SK-N-SH (cell line): Measurements from ENCODE around the gene GNG14. TPM values are rescaled to one million over a fixed set of nuclear protein-coding genes. Genes with fewer than 3 reads are reported as not detected.

ENCODE experiments used
- CTCF ChIA-PET: fragments of 300-600, 350-600 bp; formaldehyde crosslinking; extraction: SDS; loops from one replicate; lab custom pipeline; 2021; lab: Yijun Ruan, JAX
- POLR2A ChIA-PET: fragments of 350-600 bp; sonication (Branson Sonifier 250); formaldehyde crosslinking; extraction: SDS; loops from one replicate; lab custom pipeline; 2020; ENCODE audit warnings: antibody characterized with exemption, inconsistent platforms; lab: Yijun Ruan, JAX
- DNase-seq: peaks from one replicate; pipeline ENCODE4 v3.0.0; 2012
- H2AFZ ChIP-seq: fragments of 200-600 bp; sonication (generic); 2 replicates; pipeline ENCODE4 v1.8.1; 2016; ENCODE audit warnings: antibody characterized with exemption, mild to moderate bottlenecking, low read depth
- H3F3A ChIP-seq: fragments of 200-600 bp; sonication (generic); replicated peaks from 2 replicates; pipeline ENCODE3; 2016; ENCODE audit warnings: antibody characterized with exemption, mild to moderate bottlenecking; ENCODE audit not compliant: insufficient read depth
- H3K27ac ChIP-seq, 2 experiments: fragments of 200-500 bp in 1 of 2; fragments of 200-600 bp in 1 of 2; sonication (Bioruptor generic) in 1 of 2; sonication (generic), shearing (Covaris generic) in 1 of 2; 2 replicates each; pipeline versions ENCODE4 v1.5.1 to v1.6.1; 2014 to 2016; ENCODE audit warnings: low read depth in 2 of 2, inconsistent platforms in 1 of 2, low read length in 1 of 2, mild to moderate bottlenecking in 1 of 2, mixed read lengths in 1 of 2
- H3K27me3 ChIP-seq: fragments of 200-600 bp; sonication (generic), shearing (Covaris generic); 2 replicates; pipeline ENCODE4 v1.6.1; 2016; ENCODE audit warnings: mixed run types; ENCODE audit not compliant: insufficient read depth
- H3K36me3 ChIP-seq, 2 experiments: fragments of 200-500 bp in 1 of 2; fragments of 200-600 bp in 1 of 2; sonication (Bioruptor generic) in 1 of 2; sonication (generic) in 1 of 2; replicated peaks in 1 of 2; 2 replicates each; pipeline versions ENCODE3 to v1.5.1; 2014 to 2016; ENCODE audit warnings: low read length in 1 of 2, mild to moderate bottlenecking in 1 of 2; ENCODE audit not compliant: insufficient read depth in 2 of 2, control insufficient read depth in 1 of 2
- H3K4me1 ChIP-seq, 2 experiments: fragments of 200-500 bp in 1 of 2; fragments of 200-600 bp in 1 of 2; sonication (Bioruptor generic) in 1 of 2; sonication (generic), shearing (Covaris generic) in 1 of 2; 2 replicates each; pipeline versions ENCODE4 v1.5.1 to v1.6.1; 2014 to 2016; ENCODE audit warnings: low read depth in 1 of 2, low read length in 1 of 2, mixed run types in 1 of 2; ENCODE audit not compliant: insufficient read depth in 2 of 2, control insufficient read depth in 1 of 2
- H3K4me2 ChIP-seq: fragments of 200-600 bp; sonication (generic), shearing (Covaris generic); 2 replicates; pipeline ENCODE4 v1.6.1; 2017; ENCODE audit warnings: mixed run types
- H3K4me3 ChIP-seq, 2 experiments: fragments of 200-500 bp in 1 of 2; fragments of 200-600 bp in 1 of 2; sonication (Bioruptor generic) in 1 of 2; sonication (generic), shearing (Covaris generic) in 1 of 2; 2 replicates each; pipeline versions ENCODE4 v1.5.1 to v1.8.1; 2014 to 2016; ENCODE audit warnings: low read depth in 2 of 2, inconsistent platforms in 1 of 2, low read length in 1 of 2, mild to moderate bottlenecking in 1 of 2, mixed read lengths in 1 of 2, moderate library complexity in 1 of 2
- H3K79me2 ChIP-seq: fragments of 200-600 bp; sonication (generic); 2 replicates; pipeline ENCODE4 v1.8.1; 2017; ENCODE audit warnings: mild to moderate bottlenecking; ENCODE audit not compliant: insufficient read depth
- H3K9ac ChIP-seq: fragments of 200-600 bp; sonication (generic); 2 replicates; pipeline ENCODE4 v1.6.1; 2017; ENCODE audit warnings: mixed run types
- H3K9me2 ChIP-seq: fragments of 200-600 bp; sonication (generic); 2 replicates; pipeline ENCODE4 v1.6.1; 2017; ENCODE audit warnings: mixed run types
- H3K9me3 ChIP-seq: fragments of 200-600 bp; sonication (generic); 2 replicates; pipeline ENCODE4 v1.6.1; 2017; ENCODE audit warnings: mixed run types, mild to moderate bottlenecking, moderate library complexity
- H4K20me1 ChIP-seq: fragments of 200-600 bp; sonication (generic); 2 replicates; pipeline ENCODE4 v1.6.1; 2017; ENCODE audit warnings: mild to moderate bottlenecking, mixed run types; ENCODE audit not compliant: insufficient read depth
- CHD2 ChIP-seq: fragments of 150-350 bp; IDR thresholded peaks from 2 replicates; pipeline ENCODE4 v1.6.1; 2018; ENCODE audit warnings: low read length; ENCODE audit not compliant: partially characterized antibody
- ELF1 ChIP-seq: IDR thresholded peaks from 2 replicates; pipeline ENCODE4 v1.4.0; 2012
- FOSL2 ChIP-seq: IDR thresholded peaks from 2 replicates; pipeline ENCODE4 v1.4.0; 2012; ENCODE audit warnings: low read depth, mild to moderate bottlenecking, moderate library complexity, borderline replicate concordance
- FOXM1 ChIP-seq: IDR thresholded peaks from 2 replicates; pipeline ENCODE4 v1.4.0; 2012; ENCODE audit warnings: low read depth, mild to moderate bottlenecking
- JUND ChIP-seq: IDR thresholded peaks from 2 replicates; pipeline ENCODE4 v1.4.0; 2012
- MEF2A ChIP-seq: IDR thresholded peaks from 2 replicates; pipeline ENCODE4 v1.4.0; 2012; ENCODE audit warnings: low read depth, borderline replicate concordance
- NFIC ChIP-seq: IDR thresholded peaks from 2 replicates; pipeline ENCODE4 v1.4.0; 2012; ENCODE audit warnings: borderline replicate concordance
- NRF1 ChIP-seq: IDR thresholded peaks from 2 replicates; pipeline ENCODE4 v1.6.1; 2012; ENCODE audit warnings: low read depth, mild to moderate bottlenecking, low read length
- POLR2AphosphoS5 ChIP-seq: IDR thresholded peaks from 2 replicates; pipeline ENCODE4 v1.6.1; 2012; ENCODE audit warnings: low read depth, low read length
- RAD21 ChIP-seq: IDR thresholded peaks from 2 replicates; pipeline ENCODE4 v1.6.1; 2012; ENCODE audit warnings: mild to moderate bottlenecking, low read length
- RCOR1 ChIP-seq: fragments of 150-350 bp; IDR thresholded peaks from 2 replicates; pipeline ENCODE4 v1.6.1; 2017; ENCODE audit warnings: antibody characterized with exemption, low read length
- RFX5 ChIP-seq: IDR thresholded peaks from 2 replicates; pipeline ENCODE4 v1.6.1; 2012; ENCODE audit warnings: mild to moderate bottlenecking, improper control_type of control experiment, low read length
- RXRA ChIP-seq: IDR thresholded peaks from 2 replicates; pipeline ENCODE4 v1.4.0; 2012; ENCODE audit warnings: low read depth, mild to moderate bottlenecking, borderline replicate concordance
- SIN3A ChIP-seq: IDR thresholded peaks from 2 replicates; pipeline ENCODE4 v1.6.1; 2012; ENCODE audit warnings: low read depth, mild to moderate bottlenecking, low read length, moderate library complexity, borderline replicate concordance
- TEAD4 ChIP-seq: IDR thresholded peaks from 2 replicates; pipeline ENCODE4 v1.4.0; 2012; ENCODE audit warnings: mild to moderate bottlenecking, borderline replicate concordance; ENCODE audit not compliant: insufficient read depth
- YY1 ChIP-seq: IDR thresholded peaks from 2 replicates; pipeline ENCODE4 v1.4.0; 2012; ENCODE audit warnings: low read depth, mild to moderate bottlenecking
- WGBS: methylation state at CpG from one replicate; pipeline ENCODE4 v1.1.6; 2017; ENCODE audit warnings: low lambda C conversion rate; 5-methylcytosine and 5-hydroxymethylcytosine counted together
- polyA plus RNA-seq, 3 experiments: library from polyadenylated mRNA; depleted of rRNA; stranded (reverse); fragments of >200 nt; gene quantifications; 2 replicates each; pipeline ENCODE4 v1.2.3, GENCODE V29; 2012
- TF ChIP-seq, protein P1 (sequence below): IDR thresholded peaks from 2 replicates; pipeline ENCODE4 v1.4.0; 2012; ENCODE audit warnings: low read depth
- TF ChIP-seq, protein P2 (sequence below): IDR thresholded peaks from 2 replicates; pipeline ENCODE4; 2012
- TF ChIP-seq, protein P3 (sequence below): IDR thresholded peaks from 2 replicates; pipeline ENCODE4 v1.4.0; 2012; ENCODE audit warnings: low read depth, borderline replicate concordance
- TF ChIP-seq, protein P4 (sequence below): IDR thresholded peaks from 2 replicates; pipeline ENCODE4 v1.6.1; 2012; ENCODE audit warnings: mild to moderate bottlenecking, low read depth, low read length, moderate library complexity

The GNG14 gene
- polyA plus RNA-seq, 1 of the 3 experiments (the other 2 are of a cell fraction): not detected

DNA sequence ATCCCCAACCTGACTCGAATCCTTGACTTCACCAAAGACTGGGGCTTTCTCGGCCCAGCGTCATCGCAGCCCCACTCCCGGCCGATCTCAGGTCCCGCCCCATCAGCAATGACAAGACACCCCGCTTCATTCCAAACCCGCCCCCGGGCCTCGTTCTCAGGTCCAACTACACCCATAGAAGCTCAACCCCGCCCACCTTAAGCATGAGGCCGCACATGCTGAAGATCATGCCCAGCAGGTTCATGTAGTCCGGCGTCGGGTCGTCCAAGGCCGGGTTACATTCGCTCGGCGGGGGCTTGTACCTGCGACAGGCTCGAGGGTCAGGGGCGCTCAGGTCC is 18.9 kb upstream of the GNG14 start:
- peaks cover 13 to 15% of the 10 kb centered on the region in 2 experiments for H3K36me3 ChIP-seq
- H3F3A ChIP-seq: peaks cover 28% of the 10 kb centered on the region
- H3K4me2 ChIP-seq: peak overlapping the region; percentile 90
- H3K4me1 ChIP-seq: peaks cover 5 to 35% of the 10 kb centered on the region in 2 experiments; a peak in 2 of 4 replicates
- POLR2A ChIA-PET: interaction anchor here (0.6 to 1.7 kb wide), 4 partner anchors 9 to 1297 kb away, joined by 3 to 6 read pairs (median 4); partner anchors contain the start of genes DHPS, ZNF490 and ZNF791
- H3K9me2 ChIP-seq: no peaks in the 10 kb centered on the region
- no peaks in the 10 kb centered on the region for H4K20me1 ChIP-seq
- H2AFZ ChIP-seq: peak overlapping the region; percentile 82; the same call in 1 of the 2 replicates
- H3K79me2 ChIP-seq: peaks cover 51% of the 10 kb centered on the region
- peak overlapping the region; percentile 76 for H3K9ac ChIP-seq
- H3K27me3 ChIP-seq: no peaks in the 10 kb centered on the region
- TF ChIP-seq, protein P1, sequence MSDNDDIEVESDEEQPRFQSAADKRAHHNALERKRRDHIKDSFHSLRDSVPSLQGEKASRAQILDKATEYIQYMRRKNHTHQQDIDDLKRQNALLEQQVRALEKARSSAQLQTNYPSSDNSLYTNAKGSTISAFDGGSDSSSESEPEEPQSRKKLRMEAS: no peak; the same call in 1 of the 2 replicates
- TF ChIP-seq, all 33 proteins: peak for 0
- DNase-seq: peak; percentile 61
- CTCF ChIA-PET: interaction anchor here (0.6 to 2.9 kb wide), 7 partner anchors 8 to 1375 kb away, joined by 3 to 13 read pairs (median 6); no protein-coding TSS in a partner anchor
- peak overlapping the region; percentile 80 to 85 for H3K4me3 ChIP-seq
- WGBS: 7% methylated on average over 8 of the region's 24 CpGs
- H3K27ac ChIP-seq: peak overlapping the region; percentile 89 to 96
- H3K9me3 ChIP-seq: no peaks in the 10 kb centered on the region

DNA sequence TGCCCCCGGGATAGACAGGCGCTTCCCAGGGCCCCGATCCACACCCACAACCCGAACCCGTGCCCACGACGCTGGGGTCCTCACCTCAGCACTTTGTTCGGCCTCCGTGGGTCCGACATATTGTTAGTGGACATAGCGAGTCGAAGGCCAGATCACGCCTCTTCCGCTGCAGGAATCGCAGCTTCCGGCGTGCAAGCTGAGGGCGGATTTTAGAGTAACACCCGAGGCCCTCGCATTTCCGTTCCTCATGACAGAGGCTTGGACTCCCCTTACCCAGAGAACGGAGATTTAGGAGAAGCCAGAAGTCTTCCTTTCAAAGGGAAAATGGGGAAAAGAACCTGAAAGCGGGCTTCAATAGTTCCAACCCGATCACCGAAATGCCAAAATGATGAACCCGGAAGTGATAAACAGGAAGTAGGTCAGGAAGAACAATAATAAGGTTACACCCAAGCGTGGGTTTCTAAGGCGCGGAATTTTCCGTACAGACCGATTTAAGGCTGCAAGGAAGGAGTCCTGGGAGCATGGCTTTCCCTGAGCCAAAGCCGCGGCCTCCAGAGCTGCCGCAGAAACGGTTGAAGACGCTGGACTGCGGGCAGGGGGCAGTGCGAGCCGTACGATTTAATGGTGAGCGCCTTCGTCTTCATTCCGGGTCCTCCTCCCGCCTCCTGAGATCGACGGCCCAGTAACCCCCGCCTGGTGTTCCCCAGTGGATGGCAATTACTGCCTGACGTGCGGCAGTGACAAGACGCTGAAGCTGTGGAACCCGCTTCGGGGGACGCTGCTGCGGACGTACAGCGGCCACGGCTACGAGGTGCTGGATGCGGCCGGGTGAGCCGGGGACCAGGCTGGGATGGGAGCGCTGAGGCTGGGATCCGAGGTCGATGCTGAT is 18.3 kb upstream of the GNG14 start:
- H3K36me3 ChIP-seq: peaks cover 17 to 21% of the 10 kb centered on the region in 2 experiments
- H3K4me2 ChIP-seq: peak overlapping the region; percentile 90
- H3K9me2 ChIP-seq: no peaks in the 10 kb centered on the region
- peak overlapping the region; percentile 76 for H3K9ac ChIP-seq
- WGBS: under 1% methylated on average over 38 of the region's 64 CpGs
- ChIA-PET CTCF (interaction anchor here (1.0 to 2.9 kb wide), 6 partner anchors 8 to 117 kb away, joined by 3 to 13 read pairs (median 6); no protein-coding TSS in a partner anchor), POLR2A (interaction anchor here (1.3 to 1.7 kb wide), 3 partner anchors 9 to 59 kb away, joined by 3 to 6 read pairs (median 4); partner anchors contain the start of genes DHPS, ZNF490 and ZNF791)
- H3K27me3 ChIP-seq: no peaks in the 10 kb centered on the region
- peaks cover 5 to 35% of the 10 kb centered on the region in 2 experiments; a peak in 2 of 4 replicates for H3K4me1 ChIP-seq
- peak overlapping the region; percentile 89 to 96 for H3K27ac ChIP-seq
- H3K9me3 ChIP-seq: no peaks in the 10 kb centered on the region
- no peaks in the 10 kb centered on the region for H4K20me1 ChIP-seq
- peak; percentile 82 for DNase-seq
- H3F3A ChIP-seq: peaks cover 28% of the 10 kb centered on the region
- peaks cover 51% of the 10 kb centered on the region for H3K79me2 ChIP-seq
- H2AFZ ChIP-seq: peak overlapping the region; percentile 82
- peak overlapping the region; percentile 80 to 85 for H3K4me3 ChIP-seq
- no peak for TF ChIP-seq RAD21
- TF ChIP-seq FOSL2: no peak; the same call in 1 of the 2 replicates
- TF ChIP-seq, protein P1: peak; percentile 74
- TF ChIP-seq SIN3A: peak; percentile 43; the same call in 1 of the 2 replicates
- no peak for TF ChIP-seq RXRA
- TF ChIP-seq, protein P2, sequence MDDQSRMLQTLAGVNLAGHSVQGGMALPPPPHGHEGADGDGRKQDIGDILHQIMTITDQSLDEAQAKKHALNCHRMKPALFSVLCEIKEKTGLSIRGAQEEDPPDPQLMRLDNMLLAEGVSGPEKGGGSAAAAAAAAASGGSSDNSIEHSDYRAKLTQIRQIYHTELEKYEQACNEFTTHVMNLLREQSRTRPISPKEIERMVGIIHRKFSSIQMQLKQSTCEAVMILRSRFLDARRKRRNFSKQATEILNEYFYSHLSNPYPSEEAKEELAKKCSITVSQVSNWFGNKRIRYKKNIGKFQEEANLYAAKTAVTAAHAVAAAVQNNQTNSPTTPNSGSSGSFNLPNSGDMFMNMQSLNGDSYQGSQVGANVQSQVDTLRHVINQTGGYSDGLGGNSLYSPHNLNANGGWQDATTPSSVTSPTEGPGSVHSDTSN: peak; percentile 11; the same call in 1 of the 2 replicates
- TF ChIP-seq YY1: peak; percentile 81
- TF ChIP-seq ELF1: peak; percentile 94; the same call in 1 of the 2 replicates
- peak; percentile 82 for TF ChIP-seq POLR2AphosphoS5
- TF ChIP-seq, protein P3, sequence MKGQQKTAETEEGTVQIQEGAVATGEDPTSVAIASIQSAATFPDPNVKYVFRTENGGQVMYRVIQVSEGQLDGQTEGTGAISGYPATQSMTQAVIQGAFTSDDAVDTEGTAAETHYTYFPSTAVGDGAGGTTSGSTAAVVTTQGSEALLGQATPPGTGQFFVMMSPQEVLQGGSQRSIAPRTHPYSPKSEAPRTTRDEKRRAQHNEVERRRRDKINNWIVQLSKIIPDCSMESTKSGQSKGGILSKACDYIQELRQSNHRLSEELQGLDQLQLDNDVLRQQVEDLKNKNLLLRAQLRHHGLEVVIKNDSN: 0 out of 2 replicates have a peak, but pooled peaks have one; percentile 16
- no peak; the same call in 1 of the 2 replicates for TF ChIP-seq JUND
- no peak for TF ChIP-seq FOXM1
- TF ChIP-seq TEAD4: no peak
- peak; percentile 60 for TF ChIP-seq CHD2
- no peak for TF ChIP-seq RFX5
- TF ChIP-seq NRF1: no peak
- no peak for TF ChIP-seq NFIC
- TF ChIP-seq RCOR1: no peak
- no peak for TF ChIP-seq MEF2A
- TF ChIP-seq, protein P4, sequence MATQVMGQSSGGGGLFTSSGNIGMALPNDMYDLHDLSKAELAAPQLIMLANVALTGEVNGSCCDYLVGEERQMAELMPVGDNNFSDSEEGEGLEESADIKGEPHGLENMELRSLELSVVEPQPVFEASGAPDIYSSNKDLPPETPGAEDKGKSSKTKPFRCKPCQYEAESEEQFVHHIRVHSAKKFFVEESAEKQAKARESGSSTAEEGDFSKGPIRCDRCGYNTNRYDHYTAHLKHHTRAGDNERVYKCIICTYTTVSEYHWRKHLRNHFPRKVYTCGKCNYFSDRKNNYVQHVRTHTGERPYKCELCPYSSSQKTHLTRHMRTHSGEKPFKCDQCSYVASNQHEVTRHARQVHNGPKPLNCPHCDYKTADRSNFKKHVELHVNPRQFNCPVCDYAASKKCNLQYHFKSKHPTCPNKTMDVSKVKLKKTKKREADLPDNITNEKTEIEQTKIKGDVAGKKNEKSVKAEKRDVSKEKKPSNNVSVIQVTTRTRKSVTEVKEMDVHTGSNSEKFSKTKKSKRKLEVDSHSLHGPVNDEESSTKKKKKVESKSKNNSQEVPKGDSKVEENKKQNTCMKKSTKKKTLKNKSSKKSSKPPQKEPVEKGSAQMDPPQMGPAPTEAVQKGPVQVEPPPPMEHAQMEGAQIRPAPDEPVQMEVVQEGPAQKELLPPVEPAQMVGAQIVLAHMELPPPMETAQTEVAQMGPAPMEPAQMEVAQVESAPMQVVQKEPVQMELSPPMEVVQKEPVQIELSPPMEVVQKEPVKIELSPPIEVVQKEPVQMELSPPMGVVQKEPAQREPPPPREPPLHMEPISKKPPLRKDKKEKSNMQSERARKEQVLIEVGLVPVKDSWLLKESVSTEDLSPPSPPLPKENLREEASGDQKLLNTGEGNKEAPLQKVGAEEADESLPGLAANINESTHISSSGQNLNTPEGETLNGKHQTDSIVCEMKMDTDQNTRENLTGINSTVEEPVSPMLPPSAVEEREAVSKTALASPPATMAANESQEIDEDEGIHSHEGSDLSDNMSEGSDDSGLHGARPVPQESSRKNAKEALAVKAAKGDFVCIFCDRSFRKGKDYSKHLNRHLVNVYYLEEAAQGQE: 0 out of 2 replicates have a peak, but pooled peaks have one; percentile 36
